Colonic mucosa (tissue), 4 donors: ENCODE results near the gene LRRC18. TPM values are rescaled to one million over a fixed set of nuclear protein-coding genes. Genes with fewer than 3 reads are reported as not detected.

Experiments
- DNase-seq: peaks from one replicate; pipeline ENCODE4 v3.0.0-alpha.2; 2020
- H3K27ac ChIP-seq: fragments of 200-600 bp; one replicate; pipeline ENCODE4 v1.8.0; 2021
- H3K27me3 ChIP-seq: fragments of 200-600 bp; one replicate; pipeline ENCODE4 v1.8.0; 2021
- H3K36me3 ChIP-seq: fragments of 200-600 bp; one replicate; pipeline ENCODE4 v1.8.0; 2021
- H3K4me1 ChIP-seq: fragments of 200-600 bp; one replicate; pipeline ENCODE4 v1.8.0; 2021; ENCODE audit warnings: mild to moderate bottlenecking
- H3K4me3 ChIP-seq: fragments of 200-600 bp; one replicate; pipeline ENCODE4 v1.8.0; 2021
- H3K9ac ChIP-seq, 2 donors: one replicate each; pipeline ENCODE4 v1.7.0; 2013; ENCODE audit warnings: control low read depth in 2 of 2, low read depth in 2 of 2, low read length in 2 of 2
- H3K9me3 ChIP-seq: fragments of 200-600 bp; one replicate; pipeline ENCODE4 v1.8.0; 2021
- CTCF ChIP-seq: fragments of 200-600 bp; IDR thresholded peaks from one replicate; pipeline ENCODE4 v1.8.0; 2022; ENCODE audit warnings: antibody characterized with exemption, mild to moderate bottlenecking
- intact Hi-C: fragments of 100-400 bp; cut with DNase I; formaldehyde crosslinking; loops from one replicate; pipeline ENCODE4 v1.14.1; 2022
- total RNA-seq, 2 donors: library from RNA; stranded (reverse); fragmentation: NEBNext Ultra II Directional in 1 of 2; extraction: Animal tissue kit (Norgen Biotek cat#: 25700) in 1 of 2; gene quantifications; one replicate each; pipeline ENCODE4 v1.2.1, GENCODE V29; 2021
- donor health status: healthy.
- donor health status: DM: no; HTN: no; CAD: no.
- donor health status: DM: no; HTN: no; CAD: no.

Gene LRRC18
- total RNA-seq, 2 donors from 2014 or later, result not detected

GRCh38 chr10:48978318-48978717, 38.7 kb upstream of the LRRC18 start:
- intact Hi-C loops, result no loop called here
- no peaks in the 10 kb centered on the region for H3K36me3 ChIP-seq
- H3K9me3 ChIP-seq, result no peaks in the 10 kb centered on the region
- no peak for TF ChIP-seq CTCF
- H3K9ac ChIP-seq, result no peak overlapping the region
- H3K4me1 ChIP-seq, result no peaks in the 10 kb centered on the region
- no peaks in the 10 kb centered on the region for H3K27me3 ChIP-seq
- DNase-seq, result no peak
- H3K27ac ChIP-seq, result no peak overlapping the region
- H3K4me3 ChIP-seq, result no peak overlapping the region

- Histone ChIP-seq H3K36me3 (no peaks in the 10 kb centered on the region), H3K4me1 (no peaks in the 10 kb centered on the region), H3K9me3 (no peaks in the 10 kb centered on the region), H3K4me3 (no peak overlapping the region), H3K27ac (no peak overlapping the region), H3K9ac (no peak overlapping the region), H3K27me3 (no peaks in the 10 kb centered on the region)
- no peak for DNase-seq
- intact Hi-C loops, result no loop called here
- TF ChIP-seq CTCF, result no peak
Measured at GRCh38 chr10:48976196-48976595, 36.6 kb upstream of the LRRC18 start.

- Histone ChIP-seq H3K27ac (no peak overlapping the region), H3K27me3 (no peaks in the 10 kb centered on the region), H3K4me3 (no peak overlapping the region), H3K9me3 (no peaks in the 10 kb centered on the region), H3K9ac (no peak overlapping the region), H3K4me1 (no peaks in the 10 kb centered on the region), H3K36me3 (no peaks in the 10 kb centered on the region)
- DNase-seq, result no peak
- TF ChIP-seq CTCF, result no peak
- intact Hi-C loops, result no loop called here
Measured at GRCh38 chr10:48974510-48975156, 35.0 kb upstream of the LRRC18 start.

GRCh38 chr10:48973065-48973464, 33.4 kb upstream of the LRRC18 start:
- no peaks in the 10 kb centered on the region for H3K9me3 ChIP-seq
- no peaks in the 10 kb centered on the region for H3K4me1 ChIP-seq
- no peak for DNase-seq
- no peak overlapping the region for H3K4me3 ChIP-seq
- H3K27me3 ChIP-seq, result no peaks in the 10 kb centered on the region
- intact Hi-C loops, result no loop called here
- no peak for TF ChIP-seq CTCF
- H3K36me3 ChIP-seq, result no peaks in the 10 kb centered on the region
- no peak overlapping the region for H3K27ac ChIP-seq
- no peak overlapping the region for H3K9ac ChIP-seq

GRCh38 chr10:48970654-48971053, 31.0 kb upstream of the LRRC18 start:
- intact Hi-C loops, result no loop called here
- H3K4me1 ChIP-seq, result no peaks in the 10 kb centered on the region
- no peak overlapping the region for H3K27ac ChIP-seq
- no peak for DNase-seq
- H3K4me3 ChIP-seq, result no peak overlapping the region
- no peak for TF ChIP-seq CTCF
- H3K36me3 ChIP-seq, result no peaks in the 10 kb centered on the region
- no peak overlapping the region for H3K9ac ChIP-seq
- no peaks in the 10 kb centered on the region for H3K9me3 ChIP-seq
- no peaks in the 10 kb centered on the region for H3K27me3 ChIP-seq
